SIG-M5 treated with dmso at 0.1 percent for 504 hours (cell line): ENCODE data around the gene QSOX2.

Source experiments
- DNase-seq: peaks from one replicate; lab custom pipeline; 2025; ENCODE audit not compliant: unreplicated experiment; lab: John Stamatoyannopoulos, UW

Gene QSOX2

GRCh38 chr9:136245219-136246150 is at the start of gene QSOX2:
QSOX2 (minus strand) TSS chr9:136245812; CDS start chr9:136245803, 9 bp downstream.
- peak; percentile 59 for DNase-seq

- DNase-seq = no peak
Measured at GRCh38 chr9:136295055-136295454, 49.4 kb upstream of the QSOX2 start.

GRCh38 chr9:136294437-136294836 is 48.8 kb upstream of the QSOX2 start:
- DNase-seq = no peak

- DNase-seq = no peak
Measured at GRCh38 chr9:136293476-136294077, 48.0 kb upstream of the QSOX2 start.

GRCh38 chr9:136292591-136293448 is 47.2 kb upstream of the QSOX2 start:
- no peak for DNase-seq

- no peak for DNase-seq
Measured at GRCh38 chr9:136292026-136292538, 46.5 kb upstream of the QSOX2 start.

GRCh38 chr9:136291306-136292025 is 45.9 kb upstream of the QSOX2 start:
- DNase-seq = no peak

- no peak for DNase-seq
Measured at GRCh38 chr9:136290508-136291000, 44.9 kb upstream of the QSOX2 start.

GRCh38 chr9:136289651-136290507 is 44.3 kb upstream of the QSOX2 start:
- DNase-seq = no peak

GRCh38 chr9:136287960-136288753 is 42.5 kb upstream of the QSOX2 start:
- no peak for DNase-seq

GRCh38 chr9:136286987-136287379 is 41.4 kb upstream of the QSOX2 start:
- no peak for DNase-seq

- DNase-seq = no peak
Measured at GRCh38 chr9:136286359-136286986, 40.9 kb upstream of the QSOX2 start.

GRCh38 chr9:136285501-136286358 is 40.1 kb upstream of the QSOX2 start:
- DNase-seq = no peak

- no peak for DNase-seq
Measured at GRCh38 chr9:136284951-136285350, 39.3 kb upstream of the QSOX2 start.

GRCh38 chr9:136284311-136284710 is 38.7 kb upstream of the QSOX2 start:
- DNase-seq = no peak

GRCh38 chr9:136283291-136284235 is 38.0 kb upstream of the QSOX2 start:
- DNase-seq = peak; percentile 41
